ENCODE data around the gene ZWINT.

Gene ZWINT

GRCh38 chr10:56360967-56361612 is at the start of gene ZWINT:
Gene ZWINT (minus strand): TSS chr10:56361259. CDS start chr10:56361236, 23 bp downstream.
- peak; percentile 99 for DNase-seq
- in situ Hi-C loops (cut with HindIII; ENCODE audit: low pct_ligation_motif_present, low pct_unique_long_range_greater_than_20kb, low sequenced_read_pairs): no loop called here

DNA sequence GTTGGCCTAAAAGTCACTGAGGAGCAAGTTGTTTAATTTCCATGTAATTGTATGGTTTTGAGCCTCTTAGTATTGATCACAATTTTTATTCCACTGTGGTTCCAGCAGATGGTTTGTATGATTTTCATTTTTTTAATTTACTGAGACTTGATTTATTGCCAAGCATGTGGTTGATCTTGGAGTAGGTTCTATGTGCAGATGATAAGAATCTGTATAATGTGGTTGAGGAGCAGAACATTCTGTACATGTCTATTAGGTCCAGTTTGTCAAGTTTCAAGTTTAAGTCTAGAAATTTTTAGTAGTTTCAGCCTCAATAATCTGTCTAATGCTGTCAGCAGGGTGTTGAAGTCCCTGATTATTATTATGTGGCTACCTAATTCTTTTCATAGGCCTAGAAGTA is 22.7 kb upstream of the ZWINT start:
- in situ Hi-C loops (cut with HindIII; ENCODE audit: low pct_ligation_motif_present, low pct_unique_long_range_greater_than_20kb, low sequenced_read_pairs): no loop called here
- DNase-seq: no peak

- peak; percentile 19 for DNase-seq
- in situ Hi-C loops (cut with HindIII; ENCODE audit: low pct_ligation_motif_present, low pct_unique_long_range_greater_than_20kb, low sequenced_read_pairs): no loop called here
Measured at GRCh38 chr10:56370217-56371113, 9.4 kb upstream of the ZWINT start.

DNA sequence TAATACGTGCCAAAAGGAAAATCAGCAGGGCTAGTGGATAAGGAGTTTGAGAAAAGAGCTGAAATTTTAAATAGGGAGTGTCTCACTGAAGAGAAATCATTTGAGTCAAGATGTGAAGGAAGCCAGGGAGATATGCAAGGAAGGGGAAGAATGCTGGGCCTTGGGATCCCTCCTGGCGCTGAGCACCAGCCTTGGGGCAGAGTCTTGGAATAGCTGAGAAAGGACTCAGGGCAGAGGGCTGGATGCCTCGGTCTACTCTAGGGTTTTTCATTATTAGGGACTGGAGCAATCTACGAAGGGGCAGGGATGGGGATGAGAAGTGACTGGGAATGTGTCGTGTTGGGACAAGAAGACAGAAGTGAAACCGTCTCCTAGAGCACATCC is 484 bp downstream of the ZWINT start:
- in situ Hi-C loops (cut with HindIII; ENCODE audit: low pct_ligation_motif_present, low pct_unique_long_range_greater_than_20kb, low sequenced_read_pairs): no loop called here
- DNase-seq: no peak

DNA sequence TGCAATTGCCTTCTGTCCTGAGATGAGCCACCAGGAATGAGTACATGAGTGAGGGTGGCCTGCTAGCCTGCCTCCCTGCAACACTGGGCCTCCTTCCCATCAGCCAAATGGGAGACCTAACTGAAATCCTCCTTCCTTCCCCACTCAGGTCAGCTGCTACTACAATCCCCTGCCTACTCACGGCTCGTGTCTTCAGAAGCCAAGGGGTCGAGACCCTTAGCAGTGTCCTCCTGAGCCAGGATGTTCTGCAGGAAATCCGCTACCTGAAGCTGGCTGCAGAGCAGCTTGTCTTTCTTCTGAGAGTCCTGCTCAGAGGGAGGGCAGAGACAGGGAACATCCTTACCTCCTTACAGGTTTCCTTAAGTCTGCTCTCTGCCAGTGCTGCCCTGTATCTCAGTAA is 1.2 kb downstream of the ZWINT start:
- in situ Hi-C loops (cut with HindIII; ENCODE audit: low pct_ligation_motif_present, low pct_unique_long_range_greater_than_20kb, low sequenced_read_pairs): no loop called here
- no peak for DNase-seq

GRCh38 chr10:56357018-56357417 is 4.0 kb downstream of the ZWINT start:
- no peak for DNase-seq
- in situ Hi-C loops (cut with HindIII; ENCODE audit: low pct_ligation_motif_present, low pct_unique_long_range_greater_than_20kb, low sequenced_read_pairs): no loop called here

GRCh38 chr10:56351909-56352630 is 9.0 kb downstream of the ZWINT start:
- in situ Hi-C loops (cut with HindIII; ENCODE audit: low pct_ligation_motif_present, low pct_unique_long_range_greater_than_20kb, low sequenced_read_pairs): no loop called here
- DNase-seq: no peak

GRCh38 chr10:56349611-56350010 is 11.4 kb downstream of the ZWINT start:
- in situ Hi-C loops (cut with HindIII; ENCODE audit: low pct_ligation_motif_present, low pct_unique_long_range_greater_than_20kb, low sequenced_read_pairs): no loop called here
- peak; percentile 6 for DNase-seq

DNA sequence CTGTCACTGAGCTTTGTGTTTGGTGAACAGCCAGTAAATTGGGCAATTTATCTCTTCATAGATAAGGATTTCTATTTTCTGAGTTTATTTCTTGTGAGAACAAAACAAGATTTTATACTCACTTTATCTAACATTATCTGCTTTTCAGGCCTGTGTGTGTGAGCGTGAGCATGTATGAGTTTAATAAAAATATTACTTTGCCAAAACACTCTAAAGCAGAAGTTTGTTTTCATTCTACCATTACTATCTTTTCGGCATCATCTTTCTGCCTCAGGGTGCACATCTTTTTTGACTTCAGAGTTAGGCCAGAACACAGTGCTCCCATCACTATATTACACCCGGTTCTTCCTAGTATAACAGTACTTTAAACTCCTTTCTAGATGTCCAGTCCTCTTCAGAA is 13.0 kb downstream of the ZWINT start:
- DNase-seq: no peak
- in situ Hi-C loops (cut with HindIII; ENCODE audit: low pct_ligation_motif_present, low pct_unique_long_range_greater_than_20kb, low sequenced_read_pairs): no loop called here

DNA sequence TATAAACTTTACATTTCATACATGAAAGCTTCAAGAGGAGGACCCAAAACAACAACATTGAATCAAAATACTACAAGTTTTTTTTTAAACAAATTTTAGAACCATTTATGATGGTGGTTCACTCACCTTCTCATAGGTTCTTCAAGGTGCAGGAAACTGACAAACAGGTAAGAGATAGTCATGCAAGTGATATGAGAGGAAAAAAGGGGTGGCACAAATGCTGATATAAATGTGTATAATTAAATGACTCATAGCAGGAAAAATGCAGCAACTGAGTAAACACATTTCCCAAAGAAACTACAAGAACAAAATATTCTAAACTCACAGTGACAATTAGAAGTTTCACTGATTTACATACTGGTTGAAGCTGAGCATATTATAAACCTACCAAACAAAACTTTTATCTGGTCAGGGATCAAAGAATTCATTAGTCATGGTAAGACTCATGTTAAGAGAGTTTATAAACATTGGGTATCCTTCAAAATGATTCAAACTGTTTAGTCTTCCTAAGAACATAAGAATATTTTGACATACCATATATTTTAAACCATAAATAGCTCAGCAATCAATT is 14.1 kb downstream of the ZWINT start:
- in situ Hi-C loops (cut with HindIII; ENCODE audit: low pct_ligation_motif_present, low pct_unique_long_range_greater_than_20kb, low sequenced_read_pairs): no loop called here
- no peak for DNase-seq

GRCh38 chr10:56341612-56342011 is 19.4 kb downstream of the ZWINT start:
- in situ Hi-C loops (cut with HindIII; ENCODE audit: low pct_ligation_motif_present, low pct_unique_long_range_greater_than_20kb, low sequenced_read_pairs): no loop called here
- DNase-seq: no peak

GRCh38 chr10:56329961-56330360 is 31.1 kb downstream of the ZWINT start:
- no peak for DNase-seq
- in situ Hi-C loops (cut with HindIII; ENCODE audit: low pct_ligation_motif_present, low pct_unique_long_range_greater_than_20kb, low sequenced_read_pairs): no loop called here

DNA sequence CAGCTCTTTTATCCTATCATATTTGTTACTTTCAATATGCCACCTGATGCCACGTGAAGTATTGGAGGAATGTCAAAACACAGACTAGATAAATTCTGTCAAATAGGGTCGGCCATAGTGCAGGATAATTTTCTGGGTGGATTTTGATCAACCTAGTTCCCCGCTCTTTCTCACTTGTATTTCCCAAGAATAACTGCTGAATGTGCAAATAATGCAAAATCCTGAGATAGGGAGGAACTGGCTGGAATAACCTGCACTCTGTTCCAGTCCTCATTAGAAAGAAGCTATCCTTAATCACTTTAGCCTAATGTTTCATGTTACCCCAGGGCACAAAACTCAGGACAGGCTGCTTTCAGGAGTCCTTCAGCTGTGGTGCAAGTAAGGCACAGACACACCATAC is 33.9 kb downstream of the ZWINT start:
- in situ Hi-C loops (cut with HindIII; ENCODE audit: low pct_ligation_motif_present, low pct_unique_long_range_greater_than_20kb, low sequenced_read_pairs): no loop called here
- DNase-seq: no peak

DNA sequence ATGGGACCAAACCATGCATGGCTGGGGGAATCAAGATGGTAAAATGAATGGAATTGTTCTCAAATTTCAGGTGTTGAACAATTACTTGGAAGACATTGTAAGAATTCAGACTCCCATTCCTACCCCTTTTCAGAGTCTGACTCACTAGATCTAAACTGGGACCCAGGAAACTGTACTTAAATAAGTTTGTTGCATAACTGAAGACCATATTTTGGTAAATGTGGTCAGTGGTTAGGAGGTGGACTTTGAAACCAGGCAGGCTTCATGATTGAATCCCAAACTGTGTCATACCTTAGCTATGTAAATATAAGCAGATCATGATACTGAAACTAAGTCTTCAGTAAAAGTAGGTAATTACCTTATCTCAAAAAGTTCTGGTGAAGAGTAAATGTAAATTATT is 41.7 kb downstream of the ZWINT start:
- in situ Hi-C loops (cut with HindIII; ENCODE audit: low pct_ligation_motif_present, low pct_unique_long_range_greater_than_20kb, low sequenced_read_pairs): no loop called here
- peak; percentile 4 for DNase-seq

GRCh38 chr10:56318816-56319215 is 42.2 kb downstream of the ZWINT start:
- DNase-seq: no peak
- in situ Hi-C loops (cut with HindIII; ENCODE audit: low pct_ligation_motif_present, low pct_unique_long_range_greater_than_20kb, low sequenced_read_pairs): no loop called here

DNA sequence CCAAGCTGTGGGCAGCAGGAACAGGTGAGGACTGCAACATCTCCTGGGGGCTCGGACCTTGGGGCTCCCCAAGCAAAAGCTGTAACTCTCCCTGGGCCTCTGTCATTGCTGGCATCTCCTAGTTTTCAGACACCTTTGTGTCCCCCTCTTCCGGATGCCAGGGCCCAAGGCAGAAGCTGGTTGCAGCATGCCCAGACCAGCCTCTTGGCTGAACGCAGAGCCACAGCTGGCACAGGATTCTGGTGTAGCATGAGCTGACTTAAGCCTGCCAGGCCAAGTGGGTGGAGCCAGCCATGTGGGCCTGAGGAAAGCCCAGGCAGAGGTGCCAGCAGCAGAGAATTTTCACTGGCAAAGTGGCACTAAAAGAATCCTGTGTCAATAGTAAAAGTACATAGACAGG is 43.5 kb downstream of the ZWINT start:
- in situ Hi-C loops (cut with HindIII; ENCODE audit: low pct_ligation_motif_present, low pct_unique_long_range_greater_than_20kb, low sequenced_read_pairs): no loop called here
- DNase-seq: no peak

DNA sequence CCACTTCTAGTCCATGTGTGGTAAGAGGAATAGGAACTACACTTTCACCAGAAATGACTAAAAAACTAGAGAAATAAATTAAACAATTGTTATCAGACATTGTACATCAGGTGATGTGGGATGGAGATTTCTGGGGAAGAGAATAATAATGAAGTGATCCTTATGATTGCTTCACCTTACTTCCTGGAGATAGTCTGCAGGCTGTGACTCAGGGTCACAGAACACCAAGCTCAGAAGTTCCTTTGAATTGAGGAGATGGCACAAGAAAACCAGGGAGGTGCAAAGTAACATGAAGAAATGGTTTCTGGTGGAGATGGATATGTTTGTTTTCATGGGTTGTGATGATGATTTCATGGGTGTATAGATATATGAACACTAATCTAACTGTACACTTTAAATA is 44.5 kb downstream of the ZWINT start:
- no peak for DNase-seq
- in situ Hi-C loops (cut with HindIII; ENCODE audit: low pct_ligation_motif_present, low pct_unique_long_range_greater_than_20kb, low sequenced_read_pairs): no loop called here
